ENCODE data around the gene CD28.

DNA sequence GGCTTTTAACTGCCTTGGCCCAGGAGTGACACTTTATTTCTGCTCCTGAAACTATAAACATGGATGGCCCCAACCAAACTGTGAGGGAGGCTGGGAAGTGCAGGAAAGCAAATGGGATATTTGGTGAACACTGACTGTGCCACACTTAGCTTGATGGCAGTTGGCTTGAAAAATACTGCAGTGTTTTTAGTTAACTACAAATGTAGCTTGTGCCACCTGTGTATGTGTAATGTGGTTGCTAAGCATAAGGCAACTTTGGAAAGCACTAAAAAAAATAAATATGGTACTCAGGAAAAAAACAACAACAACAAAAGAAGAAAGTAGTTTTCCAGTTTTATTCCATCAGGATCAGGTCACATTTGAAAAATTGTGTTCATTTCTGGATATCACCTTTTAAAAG is 73.8 kb downstream of the CD28 start:
- TF ChIP-seq, protein P1, sequence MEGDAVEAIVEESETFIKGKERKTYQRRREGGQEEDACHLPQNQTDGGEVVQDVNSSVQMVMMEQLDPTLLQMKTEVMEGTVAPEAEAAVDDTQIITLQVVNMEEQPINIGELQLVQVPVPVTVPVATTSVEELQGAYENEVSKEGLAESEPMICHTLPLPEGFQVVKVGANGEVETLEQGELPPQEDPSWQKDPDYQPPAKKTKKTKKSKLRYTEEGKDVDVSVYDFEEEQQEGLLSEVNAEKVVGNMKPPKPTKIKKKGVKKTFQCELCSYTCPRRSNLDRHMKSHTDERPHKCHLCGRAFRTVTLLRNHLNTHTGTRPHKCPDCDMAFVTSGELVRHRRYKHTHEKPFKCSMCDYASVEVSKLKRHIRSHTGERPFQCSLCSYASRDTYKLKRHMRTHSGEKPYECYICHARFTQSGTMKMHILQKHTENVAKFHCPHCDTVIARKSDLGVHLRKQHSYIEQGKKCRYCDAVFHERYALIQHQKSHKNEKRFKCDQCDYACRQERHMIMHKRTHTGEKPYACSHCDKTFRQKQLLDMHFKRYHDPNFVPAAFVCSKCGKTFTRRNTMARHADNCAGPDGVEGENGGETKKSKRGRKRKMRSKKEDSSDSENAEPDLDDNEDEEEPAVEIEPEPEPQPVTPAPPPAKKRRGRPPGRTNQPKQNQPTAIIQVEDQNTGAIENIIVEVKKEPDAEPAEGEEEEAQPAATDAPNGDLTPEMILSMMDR (IDR thresholded peaks at IDR 0.05; ENCODE audit: insufficient read depth, low read length): no peak
- TF ChIP-seq POLR2AphosphoS5 (IDR thresholded peaks at IDR 0.05; ENCODE audit: low read depth): no peak
- TF ChIP-seq, protein P2, sequence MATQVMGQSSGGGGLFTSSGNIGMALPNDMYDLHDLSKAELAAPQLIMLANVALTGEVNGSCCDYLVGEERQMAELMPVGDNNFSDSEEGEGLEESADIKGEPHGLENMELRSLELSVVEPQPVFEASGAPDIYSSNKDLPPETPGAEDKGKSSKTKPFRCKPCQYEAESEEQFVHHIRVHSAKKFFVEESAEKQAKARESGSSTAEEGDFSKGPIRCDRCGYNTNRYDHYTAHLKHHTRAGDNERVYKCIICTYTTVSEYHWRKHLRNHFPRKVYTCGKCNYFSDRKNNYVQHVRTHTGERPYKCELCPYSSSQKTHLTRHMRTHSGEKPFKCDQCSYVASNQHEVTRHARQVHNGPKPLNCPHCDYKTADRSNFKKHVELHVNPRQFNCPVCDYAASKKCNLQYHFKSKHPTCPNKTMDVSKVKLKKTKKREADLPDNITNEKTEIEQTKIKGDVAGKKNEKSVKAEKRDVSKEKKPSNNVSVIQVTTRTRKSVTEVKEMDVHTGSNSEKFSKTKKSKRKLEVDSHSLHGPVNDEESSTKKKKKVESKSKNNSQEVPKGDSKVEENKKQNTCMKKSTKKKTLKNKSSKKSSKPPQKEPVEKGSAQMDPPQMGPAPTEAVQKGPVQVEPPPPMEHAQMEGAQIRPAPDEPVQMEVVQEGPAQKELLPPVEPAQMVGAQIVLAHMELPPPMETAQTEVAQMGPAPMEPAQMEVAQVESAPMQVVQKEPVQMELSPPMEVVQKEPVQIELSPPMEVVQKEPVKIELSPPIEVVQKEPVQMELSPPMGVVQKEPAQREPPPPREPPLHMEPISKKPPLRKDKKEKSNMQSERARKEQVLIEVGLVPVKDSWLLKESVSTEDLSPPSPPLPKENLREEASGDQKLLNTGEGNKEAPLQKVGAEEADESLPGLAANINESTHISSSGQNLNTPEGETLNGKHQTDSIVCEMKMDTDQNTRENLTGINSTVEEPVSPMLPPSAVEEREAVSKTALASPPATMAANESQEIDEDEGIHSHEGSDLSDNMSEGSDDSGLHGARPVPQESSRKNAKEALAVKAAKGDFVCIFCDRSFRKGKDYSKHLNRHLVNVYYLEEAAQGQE (IDR thresholded peaks at IDR 0.05; ENCODE audit: insufficient replicate concordance, low read depth): no peak
- TF ChIP-seq GABPA (IDR thresholded peaks at IDR 0.05; ENCODE audit: low read depth): no peak
- no peak for TF ChIP-seq SPI1 (IDR thresholded peaks at IDR 0.05; ENCODE audit: borderline replicate concordance, low read depth)
